ENCODE data around the gene RNF130. TPM values are rescaled to one million over a fixed set of nuclear protein-coding genes. Genes with fewer than 3 reads are reported as not detected.

Gene RNF130
- total and polyA plus RNA-seq, 7 donors = 34.3 to 144 (median 64.1) TPM

GRCh38 chr5:180010636-180011035 is 60.9 kb downstream of the RNF130 start:
- WGBS, 2 donors = 96 to 97% methylated on average over 3 of the region's 3 CpGs
- Histone ChIP-seq H3K4me3 (no peak overlapping the region), H3K9me3 (no peaks in the 10 kb centered on the region), H3K27me3 (no peaks in the 10 kb centered on the region), H3K4me1 (no peaks in the 10 kb centered on the region), H3K27ac (no peak overlapping the region), H3K36me3 (peaks cover 0 to 11% (median 4%) of the 10 kb centered on the region in 4 donors)
- TF ChIP-seq CTCF (IDR thresholded peaks at IDR 0.05) = no peak
- no peak for TF ChIP-seq EP300 (IDR thresholded peaks at IDR 0.05)
- TF ChIP-seq POLR2AphosphoS5 (IDR thresholded peaks at IDR 0.05) = no peak
- TF ChIP-seq POLR2A (IDR thresholded peaks at IDR 0.05) = no peak
- DNase-seq = no peak
- intact Hi-C loops (cut with DNase I) = no loop called here

GRCh38 chr5:180009581-180009980 is 62.0 kb downstream of the RNF130 start:
- 85 to 87% methylated on average over 7 of the region's 7 CpGs for WGBS, 2 donors
- intact Hi-C loops (cut with DNase I) = no loop called here
- H3K4me1 ChIP-seq = no peaks in the 10 kb centered on the region

GRCh38 chr5:180008433-180008832 is 63.1 kb downstream of the RNF130 start:
- Histone ChIP-seq H3K4me1 (no peaks in the 10 kb centered on the region), H3K27me3 (no peaks in the 10 kb centered on the region), H3K36me3 (peaks cover 0 to 11% (median 4%) of the 10 kb centered on the region in 4 donors), H3K4me3 (no peak overlapping the region), H3K9me3 (no peaks in the 10 kb centered on the region), H3K27ac (no peak overlapping the region)
- intact Hi-C loops (cut with DNase I) = no loop called here
- WGBS, 2 donors = 97% methylated on average over 7 of the region's 7 CpGs
- TF ChIP-seq EP300 (IDR thresholded peaks at IDR 0.05) = no peak
- TF ChIP-seq POLR2AphosphoS5 (IDR thresholded peaks at IDR 0.05) = no peak
- no peak for TF ChIP-seq POLR2A (IDR thresholded peaks at IDR 0.05)
- no peak for TF ChIP-seq CTCF (IDR thresholded peaks at IDR 0.05)
- no peak for DNase-seq

More at GRCh38 chr5:180009581-180009980, 62.0 kb downstream of the RNF130 start:
- Histone ChIP-seq H3K4me3 (no peak overlapping the region), H3K27me3 (no peaks in the 10 kb centered on the region), H3K27ac (no peak overlapping the region), H3K36me3 (peaks cover 0 to 11% (median 4%) of the 10 kb centered on the region in 4 donors), H3K9me3 (no peaks in the 10 kb centered on the region)
- TF ChIP-seq EP300 (IDR thresholded peaks at IDR 0.05) = no peak
- TF ChIP-seq POLR2AphosphoS5 (IDR thresholded peaks at IDR 0.05) = no peak
- TF ChIP-seq CTCF (IDR thresholded peaks at IDR 0.05) = no peak
- TF ChIP-seq POLR2A (IDR thresholded peaks at IDR 0.05) = no peak
- no peak for DNase-seq

- no peak for DNase-seq
- Histone ChIP-seq H3K27me3 (no peaks in the 10 kb centered on the region), H3K27ac (no peak overlapping the region), H3K4me3 (no peak overlapping the region), H3K36me3 (peaks cover 0 to 11% (median 4%) of the 10 kb centered on the region in 4 donors), H3K9me3 (no peaks in the 10 kb centered on the region), H3K4me1 (no peaks in the 10 kb centered on the region)
- intact Hi-C loops (cut with DNase I) = no loop called here
- TF ChIP-seq POLR2A (IDR thresholded peaks at IDR 0.05) (no peak), POLR2AphosphoS5 (IDR thresholded peaks at IDR 0.05) (no peak), EP300 (IDR thresholded peaks at IDR 0.05) (no peak), CTCF (IDR thresholded peaks at IDR 0.05) (no peak)
- 51 to 74% methylated on average over 8 of the region's 8 CpGs for WGBS, 2 donors
Measured at GRCh38 chr5:180007582-180007981, 64.0 kb downstream of the RNF130 start.

GRCh38 chr5:180006141-180006540 is 65.4 kb downstream of the RNF130 start:
- no peaks in the 10 kb centered on the region for H3K9me3 ChIP-seq
- H3K4me1 ChIP-seq = no peaks in the 10 kb centered on the region
- no peak for TF ChIP-seq POLR2A (IDR thresholded peaks at IDR 0.05)
- TF ChIP-seq CTCF (IDR thresholded peaks at IDR 0.05) = no peak
- TF ChIP-seq EP300 (IDR thresholded peaks at IDR 0.05) = no peak
- TF ChIP-seq POLR2AphosphoS5 (IDR thresholded peaks at IDR 0.05) = no peak
- H3K27me3 ChIP-seq = no peaks in the 10 kb centered on the region
- H3K27ac ChIP-seq = no peak overlapping the region
- no peak for DNase-seq
- H3K4me3 ChIP-seq = no peak overlapping the region
- intact Hi-C loops (cut with DNase I) = no loop called here
- H3K36me3 ChIP-seq = peaks cover 0 to 13% (median 8%) of the 10 kb centered on the region in 4 donors
